A549 (cell line): Measurements from ENCODE around the gene CTNND2. TPM values are rescaled to one million over a fixed set of nuclear protein-coding genes. Genes with fewer than 3 reads are reported as not detected.

Source experiments
- ATAC-seq, 2 experiments: fragments of 200-7000 bp in 1 of 2; fragments of >200 bp in 1 of 2; cut with Nextera tagmentation in 1 of 2; cut with Tn5 transposase in 1 of 2; 3 replicates each; pipeline versions ENCODE4 v1.8.0 to v1.9.1; 2018 to 2020; ENCODE audit warnings: mild to moderate bottlenecking in 1 of 2, moderate library complexity in 1 of 2
- CTCF ChIA-PET: fragments of 300-600 bp; sonication (Branson Sonifier 250); formaldehyde crosslinking; extraction: SDS; loops from one replicate; lab custom pipeline; 2021; ENCODE audit warnings: antibody characterized with exemption, inconsistent platforms; lab: Yijun Ruan, JAX
- POLR2A ChIA-PET: fragments of 350-600 bp; formaldehyde crosslinking; extraction: SDS; loops from one replicate; lab custom pipeline; 2021; ENCODE audit warnings: antibody characterized with exemption, inconsistent platforms; lab: Yijun Ruan, JAX
- DNase-seq, 2 experiments: peaks; one replicate each; pipeline versions ENCODE4 v3.0.0 to v3.0.0-alpha.2; 2011 to 2016; ENCODE audit warnings: low read depth in 1 of 2, low spot score in 1 of 2
- FAIRE-seq: peaks from 2 replicates; lab custom pipeline; 2011; peaks lifted over from hg19 to GRCh38; lab: Jason Lieb, UNC
- H3K27ac ChIP-seq, 2 experiments: fragments of >200 bp; sonication (Bioruptor Twin); formaldehyde crosslinking; 3 replicates each; pipeline ENCODE4 v1.5.1; 2016 to 2017
- H3K4me1 ChIP-seq: fragments of >200 bp; sonication (Bioruptor Twin); formaldehyde crosslinking; 3 replicates; pipeline ENCODE4 v1.6.1; 2016
- H3K4me2 ChIP-seq: fragments of >200 bp; sonication (Bioruptor Twin); formaldehyde crosslinking; 3 replicates; pipeline ENCODE4 v1.6.1; 2016
- H3K4me3 ChIP-seq: fragments of >200 bp; sonication (Bioruptor Twin); formaldehyde crosslinking; 3 replicates; pipeline ENCODE4 v1.5.1; 2016
- H3K9me3 ChIP-seq: fragments of >200 bp; sonication (Bioruptor Twin); formaldehyde crosslinking; 3 replicates; pipeline ENCODE4 v1.6.1; 2016
- BCL3 ChIP-seq: fragments of >200 bp; sonication (Bioruptor Twin); formaldehyde crosslinking; IDR thresholded peaks from 3 replicates; pipeline ENCODE4 v1.6.1; 2016
- CBX2 ChIP-seq: fragments of 200-600 bp; sonication (generic); IDR thresholded peaks from 2 replicates; pipeline ENCODE4 v1.6.1; 2016; ENCODE audit warnings: low read depth, mild to moderate bottlenecking, borderline replicate concordance
- CHD2 ChIP-seq: fragments of 150-350 bp; IDR thresholded peaks from 2 replicates; pipeline ENCODE4 v1.6.1; 2014; ENCODE audit warnings: low read length; ENCODE audit not compliant: partially characterized antibody
- CHD4 ChIP-seq: fragments of 200-600 bp; sonication (generic); IDR thresholded peaks from 2 replicates; pipeline ENCODE4 v1.6.1; 2016; ENCODE audit warnings: antibody characterized with exemption, mild to moderate bottlenecking, borderline replicate concordance
- CTCF ChIP-seq: fragments of >200 bp; sonication (Bioruptor Twin); formaldehyde crosslinking; IDR thresholded peaks from 3 replicates; pipeline ENCODE4 v1.5.1; 2016
- E2F6 ChIP-seq: IDR thresholded peaks from 2 replicates; pipeline ENCODE4 v1.6.1; 2012; ENCODE audit warnings: low read depth, borderline replicate concordance
- JUNB ChIP-seq: fragments of >200 bp; sonication (Bioruptor Twin); formaldehyde crosslinking; IDR thresholded peaks from 2 replicates; pipeline ENCODE4 v1.6.1; 2016
- KDM1A ChIP-seq: fragments of 200-600 bp; sonication (generic); IDR thresholded peaks from 2 replicates; pipeline ENCODE4 v1.6.1; 2016; ENCODE audit warnings: low read depth, mild to moderate bottlenecking
- KDM5A ChIP-seq: fragments of 200-600 bp; sonication (generic); IDR thresholded peaks from 2 replicates; pipeline ENCODE4 v1.6.1; 2016; ENCODE audit warnings: antibody characterized with exemption, mild to moderate bottlenecking
- MAFK ChIP-seq: fragments of 450-650 bp; IDR thresholded peaks from 2 replicates; pipeline ENCODE4 v1.6.1; 2014; ENCODE audit not compliant: partially characterized antibody
- MAX ChIP-seq: IDR thresholded peaks from 2 replicates; pipeline ENCODE4 v1.6.1; 2012
- MAZ ChIP-seq: fragments of 150-350 bp; IDR thresholded peaks from 2 replicates; pipeline ENCODE4 v1.6.1; 2014; ENCODE audit warnings: antibody characterized with exemption, low read depth, low read length, borderline replicate concordance
- MYC ChIP-seq: IDR thresholded peaks from 2 replicates; pipeline ENCODE4 v1.6.1; 2012; ENCODE audit warnings: mild to moderate bottlenecking, inconsistent platforms, low read length, improper control_type of control experiment, borderline replicate concordance
- PBX3 ChIP-seq: IDR thresholded peaks from 2 replicates; pipeline ENCODE4 v1.6.1; 2012
- RCOR1 ChIP-seq: fragments of 150-350 bp; IDR thresholded peaks from 2 replicates; pipeline ENCODE4 v1.6.1; 2014; ENCODE audit warnings: antibody characterized with exemption, low read length, low read depth
- SMC3 ChIP-seq: fragments of >200 bp; sonication (Bioruptor Twin); formaldehyde crosslinking; IDR thresholded peaks from 3 replicates; pipeline ENCODE4 v1.6.1; 2018; ENCODE audit warnings: inconsistent platforms
- USF2 ChIP-seq: fragments of 450-650 bp; IDR thresholded peaks from 2 replicates; pipeline ENCODE4 v1.6.1; 2014; ENCODE audit warnings: antibody characterized with exemption
- ZNF302 ChIP-seq: fragments of 250-450 bp; sonication (Bioruptor Pico); IDR thresholded peaks from 2 replicates; pipeline ENCODE4 v1.9.0; 2021; ENCODE audit warnings: inconsistent platforms, mild to moderate bottlenecking, moderate library complexity
- ZSCAN20 ChIP-seq: fragments of 250-450 bp; sonication (Bioruptor Pico); IDR thresholded peaks from 2 replicates; pipeline ENCODE4 v1.8.0; 2022; ENCODE audit warnings: mild to moderate bottlenecking, moderate library complexity
- WGBS: methylation state at CpG from one replicate; pipeline ENCODE4 v1.1.6; 2017; ENCODE audit errors: missing lambda C conversion rate; 5-methylcytosine and 5-hydroxymethylcytosine counted together
- polyA plus RNA-seq, 4 experiments: library from polyadenylated mRNA; depleted of rRNA in 3 of 4; stranded (reverse); fragments of >200 nt; fragmentation: RNase III in 1 of 4; extraction: RNeasy Plus Mini Kit Qiagen cat#74134 plus additional on column Dnase treatment in 1 of 4; gene quantifications; 2 replicates in 3 of 4; 3 replicates in 1 of 4; pipeline ENCODE4 v1.2.3, GENCODE V29; 2011 to 2017

Gene CTNND2
- polyA plus RNA-seq, 2 of the 4 experiments (the other 2 are of a cell fraction): not detected

GRCh38 chr5:11174591-11174990 lies 729.7 kb downstream of the CTNND2 start:
- Histone ChIP-seq H3K27ac (no peak overlapping the region), H3K4me2 (no peak overlapping the region), H3K4me3 (no peak overlapping the region), H3K4me1 (no peaks in the 10 kb centered on the region), H3K9me3 (no peaks in the 10 kb centered on the region)
- 30% methylated on average over 7 of the region's 7 CpGs for WGBS
- FAIRE-seq: no peak
- POLR2A ChIA-PET: no interaction called here
- CTCF ChIA-PET: no interaction called here
- ATAC-seq: no peak
- no peak for DNase-seq
- TF ChIP-seq CHD4 (no peak), BCL3 (no peak), MAZ (no peak), KDM1A (no peak), JUNB (no peak), MAX (no peak), ZSCAN20 (CRISPR knock-in tag) (no peak), E2F6 (no peak), RCOR1 (no peak), CBX2 (no peak), MYC (no peak), KDM5A (no peak), CHD2 (no peak), PBX3 (no peak), ZNF302 (CRISPR knock-in tag) (no peak), SMC3 (no peak)

- FAIRE-seq: no peak
- H3K27ac ChIP-seq: no peak overlapping the region
- DNase-seq: no peak
- H3K4me1 ChIP-seq: no peaks in the 10 kb centered on the region
- no peak overlapping the region for H3K4me2 ChIP-seq
- WGBS: 4% methylated on average over 5 of the region's 5 CpGs
- no peak for TF ChIP-seq ZSCAN20 (CRISPR knock-in tag)
- no peak for TF ChIP-seq USF2
- TF ChIP-seq CHD4: no peak
- H3K9me3 ChIP-seq: no peaks in the 10 kb centered on the region
- ChIA-PET POLR2A (no interaction called here), CTCF (interaction anchor here (1.4 kb wide), 1 partner anchor 10 kb away, joined by 4 read pairs; no protein-coding TSS in a partner anchor)
- H3K4me3 ChIP-seq: no peak overlapping the region
- no peak for ATAC-seq
Observed at GRCh38 chr5:11172484-11172883, 731.8 kb downstream of the CTNND2 start.

GRCh38 chr5:11171236-11171635 lies 733.0 kb downstream of the CTNND2 start:
- TF ChIP-seq CTCF (no peak), MAFK (peak; percentile 59)
- Histone ChIP-seq H3K4me3 (no peak overlapping the region), H3K4me2 (no peak overlapping the region), H3K27ac (no peak overlapping the region), H3K4me1 (no peaks in the 10 kb centered on the region), H3K9me3 (no peaks in the 10 kb centered on the region)
- CTCF ChIA-PET: no interaction called here
- DNase-seq: no peak
- 0% methylated on average over 1 of the region's 1 CpG for WGBS
- ATAC-seq: no peak
- no peak for FAIRE-seq
- POLR2A ChIA-PET: no interaction called here
